ENCODE data around the gene NES. TPM values are rescaled to one million over a fixed set of nuclear protein-coding genes. Genes with fewer than 3 reads are reported as not detected.

The NES gene
- total and polyA plus RNA-seq, 2 of the 8 experiments (the other 6 are each of a cell fraction or from before 2014, with no cell fraction given): 13.3 to 135 TPM

GRCh38 chr1:156721131-156721530 lies 43.9 kb upstream of the NES start:
- H3K79me2 ChIP-seq (ENCODE audit: control insufficient read depth in 1 of 2, insufficient read depth in 2 of 2, low read length in 2 of 2): peaks cover 7 to 38% of the 10 kb centered on the region in 2 experiments

More at GRCh38 chr1:156721131-156721530, 43.9 kb upstream of the NES start:
- Histone ChIP-seq H4K20me1 (replicated peaks in 1 of 2; ENCODE audit: control insufficient read depth in 1 of 2, insufficient read depth in 2 of 2, low read length in 2 of 2) (peaks cover 13 to 23% of the 10 kb centered on the region in 2 experiments), H2AFZ (ENCODE audit: low read length) (no peak overlapping the region), H3K56ac (replicated peaks; ENCODE audit: insufficient read length, low read depth, low read length) (no peak overlapping the region), H3K18ac (ENCODE audit: extremely low read depth, low read length) (no peak overlapping the region), H2AK5ac (ENCODE audit: low read depth, low read length) (no peak overlapping the region), H3K4me1 (replicated peaks in 1 of 4; ENCODE audit: control insufficient read depth in 3 of 4, insufficient read depth in 4 of 4, low read length in 3 of 4) (peaks cover 2 to 15% (median 10%) of the 10 kb centered on the region in 4 experiments; a peak in 6 of 7 replicates), H4K5ac (ENCODE audit: insufficient read length, low read depth, low read length) (no peak overlapping the region), H3K27ac (ENCODE audit: low read depth, low read length) (no peak overlapping the region), H3K23me2 (ENCODE audit: low read depth, low read length) (no peaks in the 10 kb centered on the region; the same call in 1 of the 2 replicates), H3K9me3 (ENCODE audit: insufficient read depth in 2 of 2, low read depth in 1 of 2, low read length in 1 of 2) (no peaks in the 10 kb centered on the region), H4K91ac (replicated peaks; ENCODE audit: insufficient read length, low read length) (no peak overlapping the region), H2BK12ac (ENCODE audit: low read depth, low read length) (no peak overlapping the region), H3K36me3 (ENCODE audit: control insufficient read depth in 2 of 4, insufficient read depth in 4 of 4, low read length in 3 of 4) (peaks cover 16 to 31% (median 30%) of the 10 kb centered on the region in 4 experiments), H3K4ac (replicated peaks; ENCODE audit: insufficient read length, low read depth, low read length) (no peak overlapping the region), H2BK120ac (replicated peaks; ENCODE audit: low read depth, low read length) (no peak overlapping the region), H3K27me3 (replicated peaks in 1 of 4; ENCODE audit: control insufficient read depth in 3 of 4, extremely low read depth in 1 of 4, insufficient read depth in 3 of 4, low read length in 3 of 4) (no peaks in the 10 kb centered on the region), H3K23ac (ENCODE audit: insufficient read length) (no peak overlapping the region), H2BK15ac (ENCODE audit: low read length) (no peak overlapping the region), H3K4me2 (ENCODE audit: insufficient read depth in 1 of 2, low read depth in 2 of 2, low read length in 2 of 2) (no peak overlapping the region), H3K79me1 (ENCODE audit: low read depth, low read length) (peaks cover 2% of the 10 kb centered on the region; the same call in 1 of the 2 replicates), H2BK20ac (ENCODE audit: low read length) (no peak overlapping the region), H2BK5ac (ENCODE audit: low read depth, low read length) (no peak overlapping the region), H3K4me3 (ENCODE audit: extremely low read depth in 1 of 4, insufficient read depth in 2 of 4, low read depth in 3 of 4, low read length in 4 of 4) (no peak overlapping the region), H3K9ac (replicated peaks in 1 of 4; ENCODE audit: extremely low read depth in 1 of 4, low read depth in 3 of 4, low read length in 3 of 4) (no peak overlapping the region), H4K8ac (ENCODE audit: extremely low read depth, insufficient read depth, low read length) (no peak overlapping the region), H3K14ac (ENCODE audit: insufficient read length) (no peak overlapping the region)
- ChIA-PET POLR2A (ENCODE audit: partially characterized antibody) (interaction anchor here (1.0 to 8.5 kb wide), 6 partner anchors 10 to 163 kb away, joined by 3 to 135 read pairs (median 11); partner anchors contain the start of gene MRPL24), CTCF (ENCODE audit: partially characterized antibody) (interaction anchor here (0.6 to 65.2 kb wide), 8 partner anchors 34 to 1831 kb away, joined by 3 to 4284 read pairs (median 4); partner anchors contain the start of genes CRABP2, NES and NTRK1)
- TF ChIP-seq CBX5 (IDR thresholded peaks at IDR 0.05; ENCODE audit: low read depth, low read length): no peak
- TF ChIP-seq YY1 (IDR thresholded peaks at IDR 0.05; ENCODE audit: low read depth, low read length): no peak
- no peak for TF ChIP-seq TEAD4 (IDR thresholded peaks at IDR 0.05; ENCODE audit: low read depth, low read length)
- no peak for TF ChIP-seq CHD2 (IDR thresholded peaks at IDR 0.05; ENCODE audit: low read length)
- no peak for TF ChIP-seq KDM4A (IDR thresholded peaks at IDR 0.05; ENCODE audit: low read depth, low read length, severe bottlenecking)
- TF ChIP-seq ZNF274 (IDR thresholded peaks at IDR 0.05; ENCODE audit: borderline replicate concordance, extremely low read depth, low read length): no peak
- TF ChIP-seq CTBP2 (IDR thresholded peaks at IDR 0.05; ENCODE audit: borderline replicate concordance, insufficient read depth, insufficient read length, low read length): no peak
- no peak for TF ChIP-seq POLR2A (IDR thresholded peaks at IDR 0.05; ENCODE audit: control extremely low read depth in 1 of 2, low read depth in 2 of 2, low read length in 2 of 2)
- DNase-seq (ENCODE audit: low read depth in 1 of 2, low spot score in 2 of 2): no peak
- no peak for FAIRE-seq
- WGBS, 2 experiments (ENCODE audit: extremely low coverage in 1 of 2, insufficient coverage in 1 of 2, insufficient read length in 1 of 2, insufficient replicate concordance in 2 of 2, low coverage in 1 of 2, low lambda C conversion rate in 2 of 2, missing lambda C conversion rate in 1 of 2): 87% methylated on average over 2 of the region's 2 CpGs; no CpG with 5 or more reads in 1 of the 2 experiments
